ENCODE measurements around the gene ACIN1. TPM values are rescaled to one million over a fixed set of nuclear protein-coding genes. Genes with fewer than 3 reads are reported as not detected.

Gene ACIN1
- total and polyA plus RNA-seq, 2 of the 13 experiments (the other 11 are each of a cell fraction or from before 2014, with no cell fraction given), result 165 to 183 TPM

DNA sequence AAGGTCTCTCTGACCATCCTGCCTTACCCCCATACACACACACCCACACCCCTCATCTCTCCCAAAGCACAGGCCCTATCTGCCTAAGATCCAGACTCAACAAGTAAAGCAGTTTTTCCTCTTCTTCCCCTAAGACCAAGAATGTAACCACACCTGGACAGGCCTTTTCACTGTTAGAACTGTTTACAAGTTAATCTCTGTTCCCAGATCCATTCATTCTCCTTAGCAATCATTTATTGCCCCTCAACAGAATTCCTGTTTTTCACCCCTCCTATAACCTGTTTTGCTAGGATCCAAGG, 11.8 kb upstream of the ACIN1 start:
- Histone ChIP-seq H3K9ac (ENCODE audit: insufficient read depth, low read depth, low read length) (no peak overlapping the region), H3K27me3 (ENCODE audit: control insufficient read depth in 1 of 2, insufficient read depth in 2 of 2, low read length in 2 of 2) (peaks cover 13 to 59% of the 10 kb centered on the region in 2 experiments), H3K36me3 (replicated peaks in 1 of 2; ENCODE audit: control insufficient read depth in 1 of 2, insufficient read depth in 2 of 2, low read length in 2 of 2) (no peaks in the 10 kb centered on the region), H2AFZ (ENCODE audit: low read length) (no peak overlapping the region), H3K9me3 (ENCODE audit: low read length) (no peaks in the 10 kb centered on the region), H3K4me2 (ENCODE audit: low read depth, low read length) (peak overlapping the region; percentile 56), H3K4me3 (replicated peaks in 1 of 3; ENCODE audit: insufficient read depth in 1 of 3, low read depth in 2 of 3, low read length in 3 of 3) (no peak overlapping the region), H3K27ac (ENCODE audit: extremely low read length, insufficient read depth, low read length) (no peak overlapping the region), H3K4me1 (ENCODE audit: insufficient read depth, low read length) (peaks cover 40% of the 10 kb centered on the region), H3K79me2 (ENCODE audit: insufficient read depth, low read length) (no peaks in the 10 kb centered on the region), H4K20me1 (ENCODE audit: insufficient read depth, low read length) (no peaks in the 10 kb centered on the region)
- FAIRE-seq (no peak), ATAC-seq (no peak), DNase-seq (ENCODE audit: low spot score) (no peak)
- no TSS peak for BruUV-seq (replicated peaks)
- intact Hi-C loops (cut with micrococcal nuclease; ENCODE audit: unreplicated experiment) (no loop called here), in situ Hi-C loops (cut with HindIII; ENCODE audit: extremely low pct_ligation_motif_present, low pct_unique_long_range_greater_than_20kb) (loop anchor here (5.0 kb wide), 1 partner anchor 39 kb away; no protein-coding TSS in a partner anchor)
- ChIA-PET POLR2A (interaction anchor here (1.2 to 4.5 kb wide), 2 partner anchors 12 to 38 kb away, joined by 3 to 52 read pairs; partner anchors contain the start of genes ACIN1 and C14orf119), CTCF (ENCODE audit: low intra/inter-chr PET ratio, low total read pairs) (interaction anchor here (1.2 kb wide), 1 partner anchor 38 kb away, joined by 4 read pairs; no protein-coding TSS in a partner anchor)
- TF ChIP-seq ZNF317 (CRISPR knock-in tag; IDR thresholded peaks at IDR 0.05) (no peak), GTF3A (CRISPR knock-in tag; conservative IDR thresholded peaks at IDR 0.05) (no peak), ZNF235 (CRISPR knock-in tag; IDR thresholded peaks at IDR 0.05; ENCODE audit: borderline replicate concordance) (no peak), ZNF747 (CRISPR knock-in tag; IDR thresholded peaks at IDR 0.05; ENCODE audit: borderline replicate concordance) (0 out of 2 replicates have a peak, but pooled peaks have one; percentile 46), KAT8 (CRISPR knock-in tag; IDR thresholded peaks at IDR 0.05) (no peak), MEIS1 (CRISPR knock-in tag; IDR thresholded peaks at IDR 0.05; ENCODE audit: borderline replicate concordance) (0 out of 2 replicates have a peak, but pooled peaks have one; percentile 22), ZNF883 (CRISPR knock-in tag; IDR thresholded peaks at IDR 0.05; ENCODE audit: not compliant biosample characterization) (no peak), ZSCAN31 (CRISPR knock-in tag; IDR thresholded peaks at IDR 0.05; ENCODE audit: low read depth) (peak; percentile 56; the same call in 1 of the 2 replicates), ATF1 (CRISPR knock-in tag; IDR thresholded peaks at IDR 0.05) (0 out of 2 replicates have a peak, but pooled peaks have one; percentile 29), JUND (CRISPR knock-in tag; IDR thresholded peaks at IDR 0.05) (no peak)
- TF ChIP-seq, protein P1, sequence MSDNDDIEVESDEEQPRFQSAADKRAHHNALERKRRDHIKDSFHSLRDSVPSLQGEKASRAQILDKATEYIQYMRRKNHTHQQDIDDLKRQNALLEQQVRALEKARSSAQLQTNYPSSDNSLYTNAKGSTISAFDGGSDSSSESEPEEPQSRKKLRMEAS (IDR thresholded peaks at IDR 0.05), result no peak
- TF ChIP-seq, protein P2, sequence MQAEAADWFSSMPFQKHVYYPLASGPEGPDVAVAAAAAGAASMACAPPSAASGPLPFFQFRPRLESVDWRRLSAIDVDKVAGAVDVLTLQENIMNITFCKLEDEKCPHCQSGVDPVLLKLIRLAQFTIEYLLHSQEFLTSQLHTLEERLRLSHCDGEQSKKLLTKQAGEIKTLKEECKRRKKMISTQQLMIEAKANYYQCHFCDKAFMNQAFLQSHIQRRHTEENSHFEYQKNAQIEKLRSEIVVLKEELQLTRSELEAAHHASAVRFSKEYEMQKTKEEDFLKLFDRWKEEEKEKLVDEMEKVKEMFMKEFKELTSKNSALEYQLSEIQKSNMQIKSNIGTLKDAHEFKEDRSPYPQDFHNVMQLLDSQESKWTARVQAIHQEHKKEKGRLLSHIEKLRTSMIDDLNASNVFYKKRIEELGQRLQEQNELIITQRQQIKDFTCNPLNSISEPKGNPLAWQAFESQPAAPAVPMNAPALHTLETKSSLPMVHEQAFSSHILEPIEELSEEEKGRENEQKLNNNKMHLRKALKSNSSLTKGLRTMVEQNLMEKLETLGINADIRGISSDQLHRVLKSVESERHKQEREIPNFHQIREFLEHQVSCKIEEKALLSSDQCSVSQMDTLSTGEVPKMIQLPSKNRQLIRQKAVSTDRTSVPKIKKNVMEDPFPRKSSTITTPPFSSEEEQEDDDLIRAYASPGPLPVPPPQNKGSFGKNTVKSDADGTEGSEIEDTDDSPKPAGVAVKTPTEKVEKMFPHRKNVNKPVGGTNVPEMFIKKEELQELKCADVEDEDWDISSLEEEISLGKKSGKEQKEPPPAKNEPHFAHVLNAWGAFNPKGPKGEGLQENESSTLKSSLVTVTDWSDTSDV (CRISPR knock-in tag; IDR thresholded peaks at IDR 0.05), result no peak; the same call in 1 of the 2 replicates
- TF ChIP-seq, protein P3, sequence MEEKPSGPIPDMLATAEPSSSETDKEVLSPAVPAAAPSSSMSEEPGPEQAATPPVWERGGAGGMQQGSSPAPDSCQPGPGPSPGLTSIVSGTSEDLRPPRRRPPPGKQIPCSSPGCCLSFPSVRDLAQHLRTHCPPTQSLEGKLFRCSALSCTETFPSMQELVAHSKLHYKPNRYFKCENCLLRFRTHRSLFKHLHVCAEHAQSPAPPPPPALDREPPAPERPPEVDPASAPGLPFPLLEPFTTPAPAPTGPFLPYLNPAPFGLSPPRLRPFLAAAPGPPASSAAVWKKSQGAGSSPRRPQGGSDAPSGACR (CRISPR knock-in tag; IDR thresholded peaks at IDR 0.05), result no peak
- TF ChIP-seq, protein P4, sequence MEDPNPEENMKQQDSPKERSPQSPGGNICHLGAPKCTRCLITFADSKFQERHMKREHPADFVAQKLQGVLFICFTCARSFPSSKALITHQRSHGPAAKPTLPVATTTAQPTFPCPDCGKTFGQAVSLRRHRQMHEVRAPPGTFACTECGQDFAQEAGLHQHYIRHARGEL (CRISPR knock-in tag; IDR thresholded peaks at IDR 0.05), result no peak
- TF ChIP-seq, protein P5, sequence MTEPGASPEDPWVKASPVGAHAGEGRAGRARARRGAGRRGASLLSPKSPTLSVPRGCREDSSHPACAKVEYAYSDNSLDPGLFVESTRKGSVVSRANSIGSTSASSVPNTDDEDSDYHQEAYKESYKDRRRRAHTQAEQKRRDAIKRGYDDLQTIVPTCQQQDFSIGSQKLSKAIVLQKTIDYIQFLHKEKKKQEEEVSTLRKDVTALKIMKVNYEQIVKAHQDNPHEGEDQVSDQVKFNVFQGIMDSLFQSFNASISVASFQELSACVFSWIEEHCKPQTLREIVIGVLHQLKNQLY (CRISPR knock-in tag; IDR thresholded peaks at IDR 0.05), result no peak
- TF ChIP-seq, protein P6, sequence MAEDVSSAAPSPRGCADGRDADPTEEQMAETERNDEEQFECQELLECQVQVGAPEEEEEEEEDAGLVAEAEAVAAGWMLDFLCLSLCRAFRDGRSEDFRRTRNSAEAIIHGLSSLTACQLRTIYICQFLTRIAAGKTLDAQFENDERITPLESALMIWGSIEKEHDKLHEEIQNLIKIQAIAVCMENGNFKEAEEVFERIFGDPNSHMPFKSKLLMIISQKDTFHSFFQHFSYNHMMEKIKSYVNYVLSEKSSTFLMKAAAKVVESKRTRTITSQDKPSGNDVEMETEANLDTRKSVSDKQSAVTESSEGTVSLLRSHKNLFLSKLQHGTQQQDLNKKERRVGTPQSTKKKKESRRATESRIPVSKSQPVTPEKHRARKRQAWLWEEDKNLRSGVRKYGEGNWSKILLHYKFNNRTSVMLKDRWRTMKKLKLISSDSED (CRISPR knock-in tag; IDR thresholded peaks at IDR 0.05), result no peak

Data from HepG2 (cell line).